ENCODE measurements around the gene SGK2.

- no peak for TF ChIP-seq EZH2phosphoT487 (IDR thresholded peaks at IDR 0.05; ENCODE audit: borderline replicate concordance, low read depth, low read length)
- TF ChIP-seq CTCF (conservative IDR thresholded peaks at IDR 0.05; ENCODE audit: low read length), result no peak
Observed at GRCh38 chr20:43532416-43533055, 26.3 kb upstream of the SGK2 start.
